Loucy (cell line): Measurements from ENCODE around the gene REEP1.

Experiments used
- H2AFZ ChIP-seq: fragments of 200-600 bp; sonication (generic); 2 replicates; pipeline ENCODE4 v1.6.0; 2016; ENCODE audit warnings: antibody characterized with exemption, mild to moderate bottlenecking, low read length, moderate library complexity
- H3F3A ChIP-seq: fragments of 200-600 bp; 2 replicates; pipeline ENCODE4 v1.6.0; 2016; ENCODE audit warnings: antibody characterized with exemption, low read depth, mild to moderate bottlenecking
- H3K27me3 ChIP-seq: fragments of 200-600 bp; sonication (generic); 2 replicates; pipeline ENCODE4 v1.6.1; 2014; ENCODE audit warnings: low read length, mild to moderate bottlenecking; ENCODE audit not compliant: insufficient read depth, poor library complexity, severe bottlenecking
- H3K36me3 ChIP-seq: fragments of 200-600 bp; sonication (generic); 2 replicates; pipeline ENCODE4 v1.6.1; 2016; ENCODE audit warnings: low read length; ENCODE audit not compliant: insufficient read depth
- H3K4me1 ChIP-seq: fragments of 200-600 bp; sonication (generic); 2 replicates; pipeline ENCODE4 v1.5.1; 2014; ENCODE audit warnings: low read length, mild to moderate bottlenecking; ENCODE audit not compliant: insufficient read depth, poor library complexity, severe bottlenecking
- H3K4me2 ChIP-seq: fragments of 200-600 bp; sonication (generic); 2 replicates; pipeline ENCODE4 v1.6.0; 2014; ENCODE audit warnings: antibody characterized with exemption, low read length, low read depth, mild to moderate bottlenecking; ENCODE audit not compliant: poor library complexity, severe bottlenecking
- H3K4me3 ChIP-seq: fragments of 200-600 bp; sonication (generic); 2 replicates; pipeline ENCODE4 v1.5.1; 2014; ENCODE audit warnings: low read length, mild to moderate bottlenecking, mixed read lengths; ENCODE audit not compliant: poor library complexity, severe bottlenecking
- H3K79me2 ChIP-seq: fragments of 200-600 bp; sonication (generic); 2 replicates; pipeline ENCODE4 v1.6.1; 2014; ENCODE audit warnings: low read length; ENCODE audit not compliant: insufficient read depth
- H3K9ac ChIP-seq: fragments of 200-600 bp; sonication (generic); 2 replicates; pipeline ENCODE4 v1.6.0; 2014; ENCODE audit warnings: mild to moderate bottlenecking, low read depth, low read length, moderate library complexity; ENCODE audit not compliant: poor library complexity, severe bottlenecking
- H3K9me2 ChIP-seq: fragments of 200-600 bp; sonication (generic); replicated peaks from 2 replicates; pipeline ENCODE4 v1.6.1; 2016; ENCODE audit warnings: low read depth, low read length, mixed read lengths
- H3K9me3 ChIP-seq: fragments of 200-600 bp; sonication (generic); 2 replicates; pipeline ENCODE4 v1.6.1; 2014; ENCODE audit warnings: mild to moderate bottlenecking, antibody characterized with exemption, low read length, low read depth; ENCODE audit not compliant: insufficient read depth
- H4K20me1 ChIP-seq: fragments of 200-600 bp; sonication (generic); 2 replicates; pipeline ENCODE4 v1.6.0; 2014; ENCODE audit warnings: antibody characterized with exemption, low read length, mild to moderate bottlenecking; ENCODE audit not compliant: insufficient read depth, poor library complexity, severe bottlenecking
- EZH2phosphoT487 ChIP-seq: fragments of 200-600 bp; IDR thresholded peaks from 2 replicates; pipeline ENCODE4 v1.6.1; 2018; ENCODE audit warnings: antibody characterized with exemption, mild to moderate bottlenecking, moderate library complexity, borderline replicate concordance
- TF ChIP-seq, protein P1 (sequence below): fragments of 200-600 bp; sonication (generic); conservative IDR thresholded peaks from 2 replicates; pipeline ENCODE4 v1.5.1; 2014; ENCODE audit warnings: mild to moderate bottlenecking, antibody characterized with exemption, low read length

REEP1 gene

DNA sequence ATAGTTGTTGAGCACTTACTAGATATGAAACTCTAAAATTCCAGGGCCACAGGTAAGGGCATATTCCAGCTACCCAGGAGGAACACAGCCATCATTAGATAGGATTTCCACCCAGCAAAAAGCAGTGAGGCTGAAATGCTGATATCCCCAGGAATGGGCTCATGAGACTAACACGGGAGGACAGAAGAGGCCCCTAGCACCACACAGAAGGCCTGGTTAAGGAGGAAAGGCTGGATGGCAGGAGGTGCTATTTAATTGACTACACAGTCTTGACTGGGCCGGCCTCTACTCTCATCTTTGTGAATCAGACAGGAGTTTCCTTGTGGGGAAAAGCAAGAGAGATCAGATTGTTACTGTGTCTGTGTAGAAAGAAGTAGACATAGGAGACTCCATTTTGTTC lies 76.4 kb downstream of the REEP1 start:
- no peaks in the 10 kb centered on the region for H3K9me3 ChIP-seq
- H3K9me2 ChIP-seq: no peaks in the 10 kb centered on the region
- H3K4me3 ChIP-seq: no peak overlapping the region
- H4K20me1 ChIP-seq: no peaks in the 10 kb centered on the region
- no peak for TF ChIP-seq EZH2phosphoT487
- TF ChIP-seq, protein P1, sequence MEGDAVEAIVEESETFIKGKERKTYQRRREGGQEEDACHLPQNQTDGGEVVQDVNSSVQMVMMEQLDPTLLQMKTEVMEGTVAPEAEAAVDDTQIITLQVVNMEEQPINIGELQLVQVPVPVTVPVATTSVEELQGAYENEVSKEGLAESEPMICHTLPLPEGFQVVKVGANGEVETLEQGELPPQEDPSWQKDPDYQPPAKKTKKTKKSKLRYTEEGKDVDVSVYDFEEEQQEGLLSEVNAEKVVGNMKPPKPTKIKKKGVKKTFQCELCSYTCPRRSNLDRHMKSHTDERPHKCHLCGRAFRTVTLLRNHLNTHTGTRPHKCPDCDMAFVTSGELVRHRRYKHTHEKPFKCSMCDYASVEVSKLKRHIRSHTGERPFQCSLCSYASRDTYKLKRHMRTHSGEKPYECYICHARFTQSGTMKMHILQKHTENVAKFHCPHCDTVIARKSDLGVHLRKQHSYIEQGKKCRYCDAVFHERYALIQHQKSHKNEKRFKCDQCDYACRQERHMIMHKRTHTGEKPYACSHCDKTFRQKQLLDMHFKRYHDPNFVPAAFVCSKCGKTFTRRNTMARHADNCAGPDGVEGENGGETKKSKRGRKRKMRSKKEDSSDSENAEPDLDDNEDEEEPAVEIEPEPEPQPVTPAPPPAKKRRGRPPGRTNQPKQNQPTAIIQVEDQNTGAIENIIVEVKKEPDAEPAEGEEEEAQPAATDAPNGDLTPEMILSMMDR: no peak
- no peaks in the 10 kb centered on the region for H3K79me2 ChIP-seq
- H3K4me1 ChIP-seq: no peaks in the 10 kb centered on the region
- H3K27me3 ChIP-seq: no peaks in the 10 kb centered on the region
- no peak overlapping the region for H3K4me2 ChIP-seq
- H3K9ac ChIP-seq: no peak overlapping the region
- no peaks in the 10 kb centered on the region for H3K36me3 ChIP-seq
- no peak overlapping the region for H2AFZ ChIP-seq
- H3F3A ChIP-seq: no peaks in the 10 kb centered on the region

DNA sequence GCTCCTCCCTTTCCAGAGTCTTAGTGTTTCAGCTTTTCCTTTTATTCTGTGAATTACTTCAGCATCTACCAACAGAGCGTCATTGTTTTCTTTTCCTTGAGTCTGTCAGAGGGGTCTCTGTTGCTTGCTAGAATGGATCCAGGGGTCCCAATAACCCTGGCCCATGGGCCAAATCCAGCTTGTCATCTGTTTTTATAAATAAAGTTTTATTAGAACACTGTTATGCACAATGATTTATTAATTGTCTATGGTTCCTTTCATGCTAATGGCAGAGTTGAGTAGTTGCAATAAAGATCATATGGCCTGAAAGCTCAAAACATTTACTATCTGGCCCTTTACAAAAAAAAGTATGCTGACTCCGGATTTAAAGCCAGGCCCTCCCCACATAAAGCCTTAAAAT lies 79.3 kb downstream of the REEP1 start:
- no peaks in the 10 kb centered on the region for H3K36me3 ChIP-seq

DNA sequence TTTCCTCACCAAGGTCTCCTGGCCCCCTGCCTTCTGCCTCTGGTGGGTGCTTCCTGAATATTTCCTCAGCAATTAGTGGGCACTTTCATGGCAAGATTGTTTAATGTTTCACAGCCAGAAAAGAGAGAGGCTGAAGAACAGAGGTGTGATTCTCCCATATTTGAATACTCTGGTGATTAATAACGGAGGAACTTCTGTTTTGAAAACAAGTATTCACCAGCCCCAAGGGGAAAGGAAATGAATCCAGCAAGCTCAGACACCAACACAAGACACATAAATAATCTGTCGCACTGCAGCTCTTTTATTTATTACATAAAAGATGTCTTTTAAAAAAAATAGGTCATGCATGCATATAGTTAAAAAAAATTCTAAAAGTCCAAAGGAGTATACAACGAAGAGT lies 80.4 kb downstream of the REEP1 start:
- no peaks in the 10 kb centered on the region for H3K9me3 ChIP-seq
- H3K36me3 ChIP-seq: no peaks in the 10 kb centered on the region
- H3K27me3 ChIP-seq: peaks cover 4% of the 10 kb centered on the region
- H3K79me2 ChIP-seq: no peaks in the 10 kb centered on the region
- H4K20me1 ChIP-seq: no peaks in the 10 kb centered on the region
- H3F3A ChIP-seq: no peaks in the 10 kb centered on the region
- no peak overlapping the region for H3K9ac ChIP-seq
- no peak overlapping the region for H3K4me3 ChIP-seq
- H3K4me1 ChIP-seq: no peaks in the 10 kb centered on the region
- TF ChIP-seq EZH2phosphoT487: no peak
- TF ChIP-seq, protein P1: no peak
- H3K4me2 ChIP-seq: no peak overlapping the region
- no peak overlapping the region for H2AFZ ChIP-seq
- no peaks in the 10 kb centered on the region for H3K9me2 ChIP-seq

More for the DNA sequence above, 79.3 kb downstream of the REEP1 start:
- TF ChIP-seq, protein P1: no peak
- TF ChIP-seq EZH2phosphoT487: no peak
- Histone ChIP-seq H4K20me1 (no peaks in the 10 kb centered on the region), H2AFZ (no peak overlapping the region), H3K27me3 (no peaks in the 10 kb centered on the region), H3K4me2 (no peak overlapping the region), H3K9me3 (no peaks in the 10 kb centered on the region), H3F3A (no peaks in the 10 kb centered on the region), H3K4me1 (no peaks in the 10 kb centered on the region), H3K9ac (no peak overlapping the region), H3K79me2 (no peaks in the 10 kb centered on the region), H3K9me2 (no peaks in the 10 kb centered on the region), H3K4me3 (no peak overlapping the region)
